HG03066 (cell line): ENCODE results near the gene SMO.

Experiments
- ATAC-seq: cut with Tn5 transposase; IDR thresholded peaks from one replicate; pipeline ENCODE4 v1.9.1; 2021; ENCODE audit warnings: low read depth; ENCODE audit not compliant: unreplicated experiment

SMO gene

DNA sequence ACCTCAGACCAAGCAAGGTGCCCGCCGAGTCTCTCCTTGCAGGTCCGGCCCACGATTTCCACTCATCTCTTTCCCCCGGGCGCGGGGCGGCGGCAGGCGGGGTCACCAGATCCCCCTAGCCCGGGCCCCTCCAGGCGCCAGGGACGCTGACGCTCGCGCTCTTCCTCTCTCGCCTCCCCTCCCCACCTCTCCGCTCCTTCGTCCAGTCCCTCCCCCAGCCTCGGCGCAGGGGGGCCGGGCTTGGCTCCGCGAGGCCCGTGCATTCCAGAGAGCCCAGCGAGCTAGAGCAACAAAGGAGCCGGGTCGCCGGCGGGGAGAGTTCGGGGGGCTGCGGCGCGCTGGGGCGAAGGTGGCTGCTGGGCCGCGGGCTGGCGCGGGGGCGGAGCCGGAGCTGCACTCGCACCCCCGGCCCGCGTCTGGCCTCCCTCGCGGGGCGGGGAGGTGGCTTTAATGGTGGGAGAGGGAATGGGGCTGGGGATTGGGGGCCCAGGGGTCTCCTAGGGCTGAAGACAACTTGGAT lies at the start of gene SMO:
TSS of gene SMO (plus strand) at position 262 of the 520 bp plus-strand sequence. CDS start 519 bp downstream, outside the sequence.
- no peak for ATAC-seq

DNA sequence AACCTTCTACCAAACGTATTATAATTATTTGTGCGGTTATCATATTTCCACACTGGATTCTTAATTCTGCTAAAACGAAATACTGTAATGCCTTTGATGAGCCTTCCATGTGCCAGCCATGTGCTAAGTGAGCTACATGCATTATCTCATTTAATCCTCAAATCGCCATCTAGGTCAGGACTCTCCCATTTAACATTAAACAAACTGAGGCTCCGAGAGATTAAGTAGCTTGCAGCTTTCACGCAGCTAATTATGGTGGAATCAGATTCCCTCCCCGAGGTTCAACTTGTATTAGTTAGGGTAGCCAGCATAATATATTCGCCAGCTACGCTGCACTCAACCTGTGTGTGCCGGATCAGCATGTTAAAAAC lies 44.7 kb upstream of the SMO start:
- no peak for ATAC-seq

DNA sequence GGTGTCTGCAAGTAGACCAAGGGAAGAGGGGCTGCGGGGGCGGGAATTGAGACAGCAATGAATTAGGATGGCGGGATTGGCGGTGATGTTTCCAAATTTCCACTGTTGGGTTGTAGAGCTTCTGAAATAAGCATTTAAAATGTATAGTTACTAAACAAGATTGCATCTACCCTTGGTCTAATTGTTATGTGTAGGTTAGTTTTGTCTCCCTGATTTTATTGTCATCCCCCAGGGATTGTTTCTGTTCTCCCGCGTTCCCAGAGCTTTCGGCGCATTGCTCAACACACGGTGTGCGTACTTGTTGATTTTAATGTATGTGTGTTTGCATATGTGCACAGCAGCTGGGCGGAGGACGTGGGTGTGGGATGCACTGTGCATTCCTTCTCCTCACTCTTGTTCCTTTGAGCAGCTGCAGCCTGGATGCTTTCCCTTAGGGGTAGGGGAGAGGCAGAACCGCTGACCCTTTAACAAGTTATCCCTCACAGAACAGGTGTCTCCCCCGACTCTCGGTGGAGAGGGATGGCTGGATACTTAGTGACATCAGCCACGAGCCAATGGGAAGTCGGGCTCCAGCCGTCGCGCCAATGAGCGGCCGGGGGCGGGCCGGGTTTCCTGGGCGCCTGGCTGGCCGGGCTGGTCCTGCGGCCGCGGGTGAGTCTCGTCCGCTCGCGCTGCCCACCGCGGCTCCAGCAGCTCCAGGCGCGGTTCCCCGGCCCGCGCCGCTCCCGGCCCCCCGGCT lies 44.2 kb upstream of the SMO start, which contains the start of gene TSPAN33:
TSS of gene TSPAN33 (plus strand) at position 613 of the 739 bp plus-strand sequence. CDS start 274 bp downstream, outside the sequence.
- ATAC-seq: peak; percentile 63

DNA sequence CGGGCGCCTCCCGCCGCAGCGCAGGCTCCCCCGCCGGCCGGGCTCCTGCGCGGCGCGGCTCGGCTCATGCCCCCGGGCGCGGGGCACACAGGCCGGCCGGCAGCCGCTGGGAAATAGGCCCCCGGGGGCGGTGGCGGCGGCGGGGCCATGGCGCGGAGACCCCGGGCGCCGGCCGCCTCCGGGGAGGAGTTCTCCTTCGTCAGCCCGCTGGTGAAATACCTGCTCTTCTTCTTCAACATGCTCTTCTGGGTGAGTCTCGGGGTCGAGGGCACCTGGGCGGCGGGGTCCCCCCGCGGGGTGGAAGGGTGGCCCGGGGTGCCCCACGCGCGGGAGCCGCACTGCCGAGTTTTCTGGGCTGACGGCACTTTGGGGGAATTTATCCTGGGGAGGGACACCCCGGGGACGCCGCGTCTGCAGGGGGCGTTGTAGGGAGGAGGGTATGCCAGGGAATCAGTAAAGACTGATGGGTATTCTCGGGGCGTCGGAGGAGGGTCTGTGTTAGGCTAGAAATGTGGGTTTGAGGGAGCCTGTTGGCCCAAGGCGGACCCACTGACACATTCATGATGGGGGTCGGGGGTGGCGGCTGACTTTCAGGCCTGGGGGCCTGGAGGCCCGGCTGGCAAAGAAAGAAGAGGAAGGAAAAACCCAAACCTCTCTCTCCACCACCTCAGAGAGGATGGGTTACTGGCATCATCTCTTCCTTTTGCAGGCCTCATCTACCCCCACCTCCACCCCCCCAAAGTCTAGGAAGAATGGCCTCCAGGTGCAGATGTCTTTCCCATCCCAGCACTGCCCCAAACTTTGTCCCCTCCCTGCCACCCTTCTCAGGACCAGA lies 43.4 kb upstream of the SMO start:
- ATAC-seq: peak; percentile 28

DNA sequence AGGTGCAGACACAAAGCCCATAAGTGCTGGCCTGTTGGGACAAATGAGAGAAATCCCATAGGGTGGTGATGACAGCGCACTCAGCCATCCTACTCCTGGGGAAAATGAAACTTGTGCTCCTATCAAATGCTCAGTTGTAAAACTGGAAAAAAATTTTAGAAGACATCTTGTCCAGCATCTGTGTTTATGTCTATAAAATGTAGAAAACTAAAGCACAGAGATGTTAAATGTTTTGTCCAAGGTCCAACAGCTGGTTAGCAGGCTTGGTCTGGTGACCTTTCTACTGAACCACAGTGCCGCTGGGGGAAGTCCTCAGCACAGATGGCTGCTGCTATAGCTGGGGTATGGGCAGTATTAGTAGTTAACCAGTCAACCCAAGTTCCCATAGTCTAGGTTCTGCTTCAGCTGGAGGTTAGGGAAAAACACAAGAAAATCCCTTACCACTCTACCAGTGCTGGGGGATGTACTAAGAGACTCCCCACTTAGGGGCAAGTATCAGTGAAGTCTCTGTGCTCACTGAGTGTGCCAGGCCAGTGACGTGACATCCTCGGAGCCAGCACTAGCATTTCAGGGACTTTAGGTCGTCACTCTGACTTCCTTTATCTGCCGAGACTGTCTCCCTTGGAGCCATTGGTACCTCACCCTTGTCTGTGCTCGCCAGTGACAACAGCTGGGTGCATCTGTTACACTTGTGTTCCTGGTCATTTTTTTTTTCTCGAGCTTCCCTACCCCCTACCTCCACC lies 42.0 kb upstream of the SMO start:
- ATAC-seq: peak; percentile 55

DNA sequence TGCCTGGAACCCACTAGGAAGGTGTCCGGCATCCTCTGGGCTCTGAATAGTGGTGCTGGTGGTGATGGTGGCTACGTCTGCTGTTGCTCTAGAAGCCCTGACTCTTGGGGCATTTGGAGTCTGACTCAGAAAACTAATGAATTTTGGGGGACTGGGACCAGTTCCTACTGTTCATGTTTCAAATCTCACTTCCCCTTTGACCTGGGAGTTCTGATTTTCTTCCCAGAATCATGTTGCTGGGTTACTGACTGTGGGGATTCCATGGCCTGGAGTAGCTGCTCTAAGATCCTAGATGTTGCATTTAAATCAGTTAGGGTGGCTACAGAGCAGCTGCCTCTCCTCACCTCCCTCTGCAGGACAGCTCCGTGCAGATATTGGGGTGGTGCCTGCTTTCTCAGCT lies 40.7 kb upstream of the SMO start:
- no peak for ATAC-seq

DNA sequence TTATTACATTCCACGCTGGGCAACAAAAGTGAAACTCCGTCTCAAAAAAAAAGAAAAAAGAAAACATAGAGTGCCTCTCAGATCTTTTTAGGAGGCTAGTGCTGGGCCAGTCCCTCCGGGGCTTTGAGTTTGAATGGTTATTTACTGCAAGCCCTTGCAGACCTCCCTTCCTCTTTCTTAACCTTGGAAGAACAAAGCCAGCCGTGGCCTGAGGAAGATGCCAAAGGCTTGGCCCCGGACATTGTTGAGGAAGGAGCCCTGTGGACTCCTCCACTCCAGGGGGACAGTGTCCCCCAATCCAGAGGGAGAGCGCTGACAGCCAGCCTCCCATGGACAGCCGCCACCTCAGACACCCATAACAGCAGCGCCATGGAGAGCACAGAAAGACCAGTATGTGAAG lies 38.9 kb upstream of the SMO start:
- ATAC-seq: no peak

DNA sequence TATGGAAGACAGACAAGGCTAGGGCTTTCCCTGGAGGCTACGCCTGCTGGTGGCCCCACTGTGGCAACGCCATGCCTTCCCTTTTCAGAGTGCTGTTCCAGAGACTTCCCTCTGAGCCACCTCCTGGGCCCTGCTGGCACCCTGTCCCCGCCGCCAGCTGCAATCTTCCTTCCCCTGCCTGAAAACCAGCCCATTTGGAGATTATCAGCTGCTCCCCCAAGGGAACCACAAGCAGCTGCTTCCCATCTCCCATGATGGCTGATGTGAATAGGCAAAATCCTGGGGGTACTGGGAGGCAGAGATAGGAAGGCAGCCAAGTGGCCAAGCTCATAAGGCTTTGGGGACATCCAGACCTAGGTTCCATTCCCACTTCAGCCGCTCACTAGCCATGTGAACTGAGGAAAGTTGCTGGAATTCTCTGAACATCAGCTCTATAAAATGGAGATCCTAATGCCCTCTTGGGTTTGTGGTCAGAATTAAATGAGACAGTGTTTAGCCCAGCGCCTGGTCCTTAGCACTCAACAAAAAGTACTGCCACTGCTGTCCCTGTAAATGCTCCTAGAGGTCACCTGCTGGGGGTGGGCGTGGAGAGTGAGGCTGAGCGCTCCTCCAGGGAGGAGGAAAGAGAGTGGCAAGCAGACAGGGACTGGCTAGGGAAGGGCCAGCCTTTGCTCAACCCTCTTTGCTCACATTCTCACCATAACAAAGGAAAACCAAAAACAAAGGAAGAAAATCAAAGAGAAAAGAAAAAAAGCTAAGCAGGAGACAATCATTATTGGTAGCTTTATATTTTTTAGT lies 38.0 kb upstream of the SMO start:
- ATAC-seq: no peak

DNA sequence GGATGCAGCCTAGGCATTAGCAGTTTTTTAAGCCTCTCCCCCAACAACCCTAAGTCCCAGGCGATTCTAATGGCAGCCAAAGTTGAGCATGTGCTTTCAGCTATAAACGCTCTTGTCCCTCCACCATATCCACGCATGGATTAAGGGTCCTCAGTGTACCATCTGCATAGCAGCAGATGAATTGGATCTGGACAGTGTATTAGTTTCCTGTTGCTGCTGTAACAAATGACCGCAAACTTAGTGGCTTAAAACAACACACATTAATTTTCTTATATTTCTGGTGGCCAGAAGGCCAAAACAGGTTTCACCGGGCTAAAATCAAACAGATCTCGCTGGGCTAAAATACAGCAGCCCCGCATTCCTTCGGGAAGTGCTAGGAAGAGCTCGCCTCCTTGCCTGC lies 30.8 kb upstream of the SMO start:
- ATAC-seq: no peak

DNA sequence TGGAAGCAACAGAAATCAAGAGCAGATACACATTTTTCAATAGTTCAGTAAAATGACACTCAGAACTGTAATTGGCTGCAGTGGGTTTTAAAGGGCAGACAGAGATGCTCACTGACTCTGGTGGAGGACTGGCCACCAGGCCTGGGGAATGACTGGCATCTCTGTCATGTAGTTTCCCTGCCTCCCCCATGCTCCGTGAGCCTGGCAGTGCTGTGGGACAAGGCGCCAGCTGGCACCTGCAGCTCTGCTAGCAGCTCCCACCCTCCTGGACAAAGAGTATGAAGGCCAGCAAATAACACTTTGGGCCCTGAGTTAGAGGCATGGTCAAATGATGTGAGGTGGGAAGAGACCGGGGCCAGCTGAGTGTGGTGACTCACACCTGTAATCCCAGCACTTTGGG lies 28.9 kb upstream of the SMO start:
- no peak for ATAC-seq

DNA sequence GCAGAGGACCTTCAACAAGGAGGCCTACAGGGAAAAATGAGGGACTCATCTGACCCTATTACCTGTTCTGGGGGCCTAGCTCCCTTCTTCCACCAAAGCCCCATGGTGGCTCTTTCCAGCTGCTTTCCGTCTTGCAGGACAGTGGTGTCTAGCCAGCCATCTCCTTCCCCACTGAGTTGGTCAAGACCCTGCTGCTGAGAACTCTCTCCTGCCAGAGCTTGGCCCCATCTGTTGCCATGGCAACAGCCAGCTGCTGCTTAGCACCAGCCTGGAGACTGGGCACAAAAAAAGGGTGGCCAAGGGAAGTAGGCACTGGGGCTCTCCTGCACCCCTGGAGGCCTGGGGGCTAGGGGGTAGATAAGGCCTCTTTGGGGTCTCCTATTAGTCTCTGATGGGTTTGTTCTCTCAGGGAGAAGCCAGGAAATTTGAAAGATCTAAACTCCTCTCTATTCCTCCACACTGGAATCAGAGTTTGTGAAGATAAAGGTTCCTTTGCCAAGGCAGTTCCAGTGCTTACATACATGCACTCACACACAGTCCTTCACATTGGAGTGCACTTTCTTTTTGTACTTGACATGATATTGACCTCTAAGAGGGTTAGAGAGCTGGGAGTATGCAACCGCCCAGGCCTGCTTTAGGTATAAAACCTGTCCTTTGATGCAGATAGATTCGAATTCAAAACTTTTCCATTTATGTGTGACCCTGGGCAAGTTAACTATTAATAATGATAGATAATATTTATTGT lies 28.1 kb upstream of the SMO start:
- no peak for ATAC-seq

DNA sequence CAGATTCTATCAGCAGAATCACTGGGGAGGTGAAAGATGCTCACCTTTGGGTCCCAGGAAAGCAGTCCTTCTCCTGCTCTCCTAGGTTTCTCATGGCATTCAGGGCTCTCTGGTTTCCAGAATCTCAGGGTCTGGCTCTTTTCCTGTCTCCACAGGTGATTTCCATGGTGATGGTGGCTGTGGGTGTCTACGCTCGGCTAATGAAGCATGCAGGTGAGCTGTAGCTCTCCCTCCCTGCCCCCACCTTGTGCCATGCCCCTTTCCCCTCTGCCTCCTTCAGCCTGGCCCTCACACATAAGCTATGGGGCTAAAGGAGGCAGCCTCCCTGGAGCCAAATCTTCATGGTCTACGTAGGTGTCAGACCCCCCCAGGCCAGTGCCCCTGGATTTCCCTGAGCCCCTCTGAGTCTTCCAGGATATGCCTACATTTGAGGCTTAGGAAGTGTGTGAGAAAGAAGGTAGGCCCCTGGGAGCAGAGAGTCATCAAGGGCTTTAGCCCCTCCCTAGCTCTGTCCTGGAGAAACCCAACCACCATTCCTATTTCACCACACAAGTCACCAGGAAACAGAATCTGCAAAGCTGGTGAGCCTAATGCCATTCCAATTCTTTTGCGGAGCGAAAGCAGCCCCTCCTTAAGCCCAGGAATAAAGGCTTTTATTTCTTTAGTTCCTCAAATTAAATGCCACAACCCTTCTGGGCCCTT lies 26.8 kb upstream of the SMO start:
- ATAC-seq: no peak

DNA sequence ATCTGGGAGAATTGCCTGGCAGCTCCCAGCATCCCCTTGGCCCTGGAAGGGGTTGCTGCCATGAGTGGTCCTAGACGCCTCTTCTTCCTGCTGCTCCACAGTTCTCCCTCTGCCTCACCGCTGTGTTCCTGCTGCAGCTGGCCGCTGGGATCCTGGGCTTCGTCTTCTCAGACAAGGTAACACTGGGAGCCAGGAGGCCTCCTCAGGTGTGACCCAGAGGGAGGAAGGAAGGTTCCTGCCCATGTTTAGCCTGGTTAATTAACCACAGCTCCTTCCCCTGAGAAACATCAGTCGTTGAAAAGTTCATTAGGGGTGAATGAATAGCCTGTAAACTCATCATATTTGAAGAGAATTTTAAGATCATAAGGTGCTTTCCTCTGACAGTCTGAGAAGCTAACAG lies 25.7 kb upstream of the SMO start:
- ATAC-seq: no peak

DNA sequence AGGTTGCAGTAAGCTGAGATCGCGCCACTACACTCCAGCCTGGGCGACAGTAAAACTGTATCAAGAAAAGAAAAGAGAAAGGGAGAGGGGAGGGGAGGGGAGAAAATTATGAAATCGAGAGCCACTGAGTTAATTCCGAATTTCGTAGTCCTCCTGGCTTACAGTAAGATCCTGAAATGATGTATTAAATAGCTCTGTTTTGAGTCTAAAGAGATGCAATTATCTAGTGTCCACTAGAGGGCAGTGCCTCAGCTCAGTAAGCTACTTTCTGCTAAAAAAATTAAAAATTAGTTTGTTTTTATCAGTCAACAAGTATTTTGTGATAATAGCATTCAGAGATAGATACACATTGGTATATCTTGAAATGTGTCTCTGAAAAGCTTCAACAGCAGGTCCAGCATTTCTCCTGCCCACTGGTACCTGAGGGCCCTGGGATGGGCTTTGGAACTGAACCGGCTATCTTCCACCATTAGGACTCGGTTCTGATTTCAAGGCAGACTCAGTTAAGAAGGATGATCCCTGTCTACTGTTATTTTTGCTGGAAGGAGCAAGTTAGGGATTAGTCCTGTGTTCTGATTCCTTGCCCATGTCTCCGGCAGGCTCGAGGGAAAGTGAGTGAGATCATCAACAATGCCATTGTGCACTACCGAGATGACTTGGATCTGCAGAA lies 24.4 kb upstream of the SMO start:
- ATAC-seq: no peak

DNA sequence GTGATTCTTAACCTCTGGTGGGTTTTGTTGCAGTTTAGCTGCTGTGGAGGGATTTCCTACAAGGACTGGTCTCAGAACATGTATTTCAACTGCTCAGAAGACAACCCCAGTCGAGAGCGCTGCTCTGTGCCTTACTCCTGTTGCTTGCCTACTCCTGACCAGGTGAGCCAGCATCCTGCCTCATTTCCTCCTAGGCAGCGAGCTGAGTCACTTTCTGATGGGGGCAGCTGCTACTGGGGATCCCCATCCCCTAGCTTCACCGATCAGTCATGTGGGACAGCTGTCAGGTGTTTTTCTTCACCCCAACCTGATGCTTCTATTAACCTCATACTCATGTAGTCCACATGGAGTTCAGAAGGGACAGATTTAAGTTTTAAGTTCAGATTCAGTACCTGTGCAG lies 21.7 kb upstream of the SMO start:
- ATAC-seq: no peak

DNA sequence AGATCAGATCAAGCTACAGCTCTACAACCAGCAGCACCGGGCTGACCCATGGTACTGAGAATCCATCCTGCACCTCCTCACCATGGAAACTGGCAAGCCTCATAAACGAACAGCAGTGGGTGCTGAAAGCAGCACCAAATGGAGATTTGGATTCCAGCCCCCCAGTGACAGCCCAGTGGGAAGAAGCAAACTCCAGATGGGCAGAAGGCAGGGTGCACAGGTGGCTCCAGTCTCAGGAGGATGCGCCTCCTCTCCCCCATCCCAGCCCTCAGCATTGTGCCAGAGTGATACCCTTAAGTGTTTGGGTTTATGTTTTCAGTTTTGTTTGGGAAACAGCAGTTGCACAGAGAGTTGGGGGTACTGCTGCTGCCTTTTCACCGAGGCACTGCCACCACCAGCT lies 20.6 kb upstream of the SMO start:
- no peak for ATAC-seq

DNA sequence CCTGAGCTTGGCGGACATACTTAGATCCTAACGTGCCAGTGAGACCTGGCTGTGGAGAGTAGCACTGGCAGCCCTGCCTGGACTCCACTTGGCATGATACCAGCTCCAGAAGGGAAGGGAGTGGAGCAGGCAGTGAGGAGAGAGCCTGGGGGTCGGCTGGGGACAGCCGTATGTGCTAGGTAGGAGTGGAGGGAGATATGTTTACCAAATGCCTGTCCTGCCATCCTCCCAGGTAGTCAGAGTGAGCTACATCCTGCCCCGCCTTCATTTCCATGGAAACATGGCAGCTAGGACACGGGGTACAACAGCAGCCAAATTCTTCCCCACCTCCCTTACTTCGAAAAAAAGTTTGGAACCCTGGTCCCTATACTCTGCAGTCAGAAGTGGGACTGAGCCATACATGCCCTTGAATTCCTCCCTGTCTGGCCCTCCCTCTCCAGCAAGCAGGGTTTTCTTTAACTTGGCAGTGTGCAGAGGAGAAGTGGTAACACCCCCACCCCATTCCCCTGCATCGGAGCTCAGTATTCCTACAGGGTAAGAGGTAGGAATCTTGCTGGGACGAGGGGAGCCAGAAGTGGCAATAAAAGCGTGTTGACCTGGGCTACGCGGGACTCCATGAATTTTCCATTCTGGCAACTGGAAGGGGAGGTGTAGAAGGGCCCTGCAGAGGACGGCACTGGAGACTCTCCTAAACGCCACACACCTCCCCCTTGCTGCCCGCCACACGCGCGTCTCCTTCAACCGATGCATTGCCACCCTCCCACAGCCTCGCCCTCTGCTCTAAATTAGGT lies 20.0 kb upstream of the SMO start:
- no peak for ATAC-seq
